Occipital lobe (tissue), 2 donors: ENCODE data around the gene CSNK1G3. TPM values are rescaled to one million over a fixed set of nuclear protein-coding genes. Genes with fewer than 3 reads are reported as not detected.
A peak's percentile ranks its signal among the peaks of the same experiment; 100 is the strongest.
"Not testable (repeated sequence)": the region's sequence is repeated elsewhere in the genome, so short reads cannot be mapped to it uniquely, and the experiment has no call there.

Experiments used
- DNase-seq: peaks from one replicate; lab custom pipeline; 2025; lab: John Stamatoyannopoulos, UW
- total RNA-seq: library from RNA; depleted of rRNA; stranded (reverse); fragments of >200 nt; gene quantifications from one replicate; pipeline ENCODE4 v1.2.3, GENCODE V29; 2014

The CSNK1G3 gene
- 228 TPM for total RNA-seq

DNA sequence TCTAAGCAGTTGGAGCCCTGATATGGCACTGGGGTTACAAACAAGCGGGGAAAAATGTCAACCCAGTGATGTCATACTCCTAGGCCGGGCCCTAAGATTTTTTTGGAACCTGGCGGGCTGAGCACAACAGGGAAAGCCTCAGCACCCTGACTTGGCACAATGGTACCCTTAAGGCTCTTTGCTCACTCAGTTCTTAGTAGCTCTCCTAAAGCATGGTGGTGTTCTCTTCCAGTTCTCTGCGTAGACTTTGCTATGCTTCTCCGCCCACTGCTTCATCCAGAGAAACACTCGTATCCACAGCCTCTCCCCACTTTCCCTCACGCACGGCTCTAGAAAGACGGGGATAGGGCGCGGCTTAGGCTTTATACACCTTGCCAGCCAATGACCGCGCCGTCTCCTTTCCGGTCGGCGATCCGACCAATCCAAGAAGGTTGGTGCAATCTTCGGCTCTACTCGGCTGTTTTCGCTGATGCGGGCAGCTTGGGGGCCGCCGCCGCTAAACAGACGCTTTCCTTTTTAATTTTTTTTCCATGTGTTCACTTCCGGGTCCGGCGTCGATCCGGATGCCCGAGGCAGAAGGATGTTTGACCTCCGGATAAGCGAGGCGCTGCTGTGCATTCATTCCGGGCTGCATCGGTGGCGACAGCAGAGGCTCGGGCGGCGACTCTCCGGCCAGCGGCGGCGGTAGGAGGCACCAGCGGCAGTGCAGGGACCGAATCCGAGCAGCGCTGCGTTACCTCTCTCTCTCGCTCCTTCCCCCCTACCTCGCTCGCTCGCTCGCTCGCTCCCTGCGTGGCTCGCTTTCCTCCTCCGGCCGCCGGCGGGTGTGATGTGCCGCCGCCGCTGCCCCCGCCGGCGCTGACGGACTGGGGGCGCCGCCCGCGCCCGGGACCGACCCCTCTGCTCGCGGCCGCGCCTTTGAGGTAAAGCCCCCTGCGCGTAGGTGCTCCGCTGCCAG is at the start of gene CSNK1G3:
Gene CSNK1G3, plus strand, starts transcription at position 530 of the 958 bp plus-strand sequence. CDS start 33,487 bp downstream, outside the sequence.
- peak; percentile 93 for DNase-seq

- not testable (repeated sequence) for DNase-seq
Measured at GRCh38 chr5:123466839-123467238, 45.1 kb upstream of the CSNK1G3 start.

- no peak for DNase-seq
Measured at GRCh38 chr5:123471385-123471784, 40.6 kb upstream of the CSNK1G3 start.

- no peak for DNase-seq
Measured at GRCh38 chr5:123472150-123472924, 39.6 kb upstream of the CSNK1G3 start.

DNA sequence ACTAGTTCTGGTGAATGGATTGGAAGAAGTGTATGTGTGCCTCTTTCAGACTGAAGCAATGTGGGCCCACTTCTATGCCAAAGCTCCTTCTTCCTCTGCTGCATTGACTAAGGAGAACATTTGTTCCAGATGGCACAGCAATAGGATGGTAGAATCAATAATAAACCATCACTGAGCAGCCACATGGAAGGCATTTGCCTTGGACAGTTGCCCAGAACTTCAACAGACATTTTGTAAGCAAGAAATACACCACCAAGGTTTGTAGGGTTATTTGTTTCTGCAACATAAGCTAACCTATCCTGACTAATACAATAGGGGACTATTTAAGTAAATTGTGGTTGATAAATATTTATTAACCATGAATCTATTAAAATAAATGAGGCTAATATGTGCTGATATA is 37.7 kb upstream of the CSNK1G3 start:
- DNase-seq = no peak

GRCh38 chr5:123476731-123477130 is 35.2 kb upstream of the CSNK1G3 start:
- DNase-seq = no peak

DNA sequence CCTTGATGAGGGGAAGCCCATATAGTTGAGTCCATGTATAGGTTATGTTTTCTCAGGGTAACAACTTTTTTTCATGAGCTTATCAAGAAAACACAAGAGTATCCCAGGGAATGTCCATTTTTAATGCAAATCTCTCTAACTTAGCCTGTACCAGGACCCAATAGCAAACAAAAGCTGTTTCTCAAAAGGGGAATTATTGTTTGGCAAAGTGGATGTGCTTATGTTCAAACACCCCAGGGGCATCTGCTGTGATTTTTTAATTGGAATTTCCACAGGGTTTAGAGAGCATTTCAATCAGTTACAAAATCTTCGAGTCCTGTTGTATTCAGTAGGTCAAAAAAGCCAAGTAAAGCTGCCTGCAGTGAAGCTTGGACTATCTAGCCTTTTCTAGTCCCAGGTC is 33.4 kb upstream of the CSNK1G3 start:
- no peak for DNase-seq

DNA sequence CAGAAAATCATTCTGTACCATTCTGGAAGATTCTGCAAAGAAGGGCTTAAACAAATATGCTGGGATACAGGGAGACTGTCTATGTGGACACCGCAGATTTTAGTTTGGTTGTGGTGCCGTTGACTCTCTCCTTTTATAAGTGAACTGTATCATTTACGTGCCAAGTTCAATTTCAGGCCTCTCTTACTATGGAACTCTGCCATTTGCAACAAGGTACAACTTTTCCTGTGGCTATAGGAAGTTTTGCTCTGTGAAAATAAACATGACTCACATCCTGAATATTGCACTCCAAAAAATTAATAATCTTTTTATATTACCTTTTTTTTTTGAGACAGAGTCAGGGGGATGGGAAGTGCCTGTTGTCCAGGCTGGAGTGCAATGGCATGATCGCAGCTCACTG is 29.7 kb upstream of the CSNK1G3 start:
- no peak for DNase-seq

DNA sequence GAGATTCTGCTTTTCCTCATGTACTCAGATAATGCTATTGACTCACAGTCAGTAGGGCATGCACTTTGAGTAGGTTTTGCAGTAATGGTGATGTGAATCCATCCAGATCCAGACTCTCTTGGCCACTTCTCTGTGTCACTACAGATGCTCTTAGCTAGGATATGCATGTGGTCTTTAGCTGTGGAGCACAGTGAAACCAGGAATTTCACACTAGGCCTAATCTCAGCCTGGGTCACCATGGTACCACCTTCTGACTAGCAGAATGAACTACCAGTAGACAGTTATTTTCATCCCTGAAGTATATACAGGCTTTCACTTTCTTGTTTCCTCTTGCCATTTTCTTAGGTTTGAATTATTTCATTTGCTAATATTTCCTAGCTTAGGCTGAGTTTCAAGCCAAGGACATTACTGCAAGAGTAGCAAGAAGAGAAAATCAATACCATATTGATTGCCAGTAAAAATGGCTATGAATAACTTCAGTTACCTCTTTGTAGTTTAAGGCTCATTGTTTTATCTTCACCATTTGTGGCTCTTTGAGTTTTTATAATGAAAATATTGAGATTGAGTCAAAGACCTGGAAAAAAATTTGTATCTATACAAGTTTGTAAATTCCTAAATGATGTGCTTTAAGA is 28.4 kb upstream of the CSNK1G3 start:
- DNase-seq = no peak

DNA sequence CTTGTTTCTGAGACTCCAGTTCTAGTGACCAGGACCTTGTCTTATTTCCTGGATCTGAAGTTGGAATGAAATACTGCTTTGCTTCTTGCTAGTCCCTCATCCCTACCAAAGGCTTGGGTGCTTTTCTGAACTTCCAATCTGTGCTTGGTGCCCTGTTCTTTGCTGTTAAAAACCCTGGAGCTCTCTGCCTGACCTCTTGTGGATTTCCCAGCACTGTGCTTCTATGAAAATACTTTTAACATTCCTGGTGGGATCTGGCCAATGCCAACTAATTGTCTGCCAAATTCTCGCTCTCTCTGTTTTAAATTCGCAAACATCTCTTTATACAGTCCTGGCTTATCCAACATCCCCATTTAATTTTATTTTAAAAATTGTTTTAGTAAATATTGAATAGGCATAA is 26.7 kb upstream of the CSNK1G3 start:
- no peak for DNase-seq

GRCh38 chr5:123486951-123487655 is 24.9 kb upstream of the CSNK1G3 start:
- no peak for DNase-seq

- DNase-seq = no peak
Measured at GRCh38 chr5:123490974-123491373, 21.0 kb upstream of the CSNK1G3 start.

DNA sequence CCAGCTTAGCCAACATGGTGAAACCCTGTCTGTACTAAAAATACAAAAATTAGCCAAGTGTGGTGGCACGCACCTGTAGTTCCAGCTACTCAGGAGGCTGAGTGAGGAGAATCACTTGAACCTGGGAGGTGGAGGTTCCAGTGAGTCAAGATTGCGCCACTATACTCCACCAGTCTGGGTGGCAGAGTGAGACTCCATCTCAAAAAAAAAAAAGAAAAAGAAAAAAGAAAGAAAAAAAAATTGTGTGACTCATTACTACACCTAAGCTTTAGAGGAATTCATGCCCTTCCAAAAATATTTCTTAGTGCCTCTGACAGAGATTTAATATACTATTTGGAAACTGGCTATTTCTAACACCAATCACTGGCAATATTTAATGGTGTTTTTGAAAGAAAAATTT is 16.8 kb upstream of the CSNK1G3 start:
- DNase-seq = not testable (repeated sequence)

GRCh38 chr5:123496892-123497291 is 15.1 kb upstream of the CSNK1G3 start:
- no peak for DNase-seq

- no peak for DNase-seq
Measured at GRCh38 chr5:123500471-123500870, 11.5 kb upstream of the CSNK1G3 start.

- no peak for DNase-seq
Measured at GRCh38 chr5:123502120-123502519, 9.9 kb upstream of the CSNK1G3 start.

DNA sequence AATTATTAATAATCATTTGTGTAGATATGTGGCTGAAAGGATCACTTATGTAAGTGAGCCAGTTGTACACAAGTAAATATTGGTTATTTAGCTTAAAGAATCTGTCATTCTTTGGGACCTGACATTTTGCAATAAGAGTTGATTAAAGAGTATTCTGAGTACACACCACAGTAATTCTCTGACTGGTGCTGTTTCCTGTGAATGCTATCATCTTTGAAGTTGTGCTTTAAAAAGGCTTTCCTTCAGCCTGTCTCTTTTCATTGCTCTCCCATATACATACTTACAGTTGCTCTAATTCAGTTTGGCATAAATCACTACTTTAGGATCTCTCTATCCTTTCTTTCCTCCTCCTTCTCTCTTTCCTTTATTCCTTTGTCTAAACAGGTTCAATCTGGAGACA is 8.7 kb upstream of the CSNK1G3 start:
- DNase-seq = no peak

GRCh38 chr5:123505633-123506032 is 6.3 kb upstream of the CSNK1G3 start:
- DNase-seq = no peak

- DNase-seq = no peak
Measured at GRCh38 chr5:123508441-123508840, 3.5 kb upstream of the CSNK1G3 start.

- DNase-seq = no peak
Measured at GRCh38 chr5:123511290-123511647, 708 bp upstream of the CSNK1G3 start.
